Anterior cingulate cortex (tissue), 58 donors: ENCODE measurements around the gene SYNDIG1.
A peak's percentile ranks its signal among the peaks of the same experiment; 100 is the strongest.

Experiments used
- DNase-seq, 58 donors: peaks; one replicate each; lab custom pipeline; 2025; lab: John Stamatoyannopoulos, UW

The SYNDIG1 gene

GRCh38 chr20:24489631-24490260 lies 20.3 kb downstream of the SYNDIG1 start:
- DNase-seq = no peak

GRCh38 chr20:24490598-24490997 lies 21.2 kb downstream of the SYNDIG1 start:
- no peak for DNase-seq

- DNase-seq = no peak
Observed at GRCh38 chr20:24491041-24491756, 21.8 kb downstream of the SYNDIG1 start.

- peak in 1 of 58 donors; percentile 26 for DNase-seq
Observed at GRCh38 chr20:24492031-24492607, 22.7 kb downstream of the SYNDIG1 start.

- DNase-seq = no peak
Observed at GRCh38 chr20:24492698-24493097, 23.3 kb downstream of the SYNDIG1 start.

- DNase-seq = no peak
Observed at GRCh38 chr20:24493181-24493580, 23.8 kb downstream of the SYNDIG1 start.

- DNase-seq = no peak
Observed at GRCh38 chr20:24493661-24494459, 24.4 kb downstream of the SYNDIG1 start.

- DNase-seq = no peak
Observed at GRCh38 chr20:24494460-24494920, 25.1 kb downstream of the SYNDIG1 start.

- DNase-seq = no peak
Observed at GRCh38 chr20:24495266-24495665, 25.8 kb downstream of the SYNDIG1 start.

- DNase-seq = peak in 1 of 58 donors; percentile 50
Observed at GRCh38 chr20:24497851-24498250, 28.4 kb downstream of the SYNDIG1 start.

GRCh38 chr20:24498641-24499040 lies 29.2 kb downstream of the SYNDIG1 start:
- no peak for DNase-seq

GRCh38 chr20:24499472-24499871 lies 30.0 kb downstream of the SYNDIG1 start:
- DNase-seq = no peak

- peak in 50 of 58 donors; percentile 22 to 88 (median 60) for DNase-seq
Observed at GRCh38 chr20:24501764-24502556, 32.5 kb downstream of the SYNDIG1 start.

GRCh38 chr20:24502661-24503060 lies 33.2 kb downstream of the SYNDIG1 start:
- DNase-seq = peak in 1 of 58 donors; percentile 21

- DNase-seq = peak in 39 of 58 donors; percentile 23 to 79 (median 45)
Observed at GRCh38 chr20:24503352-24503931, 34.0 kb downstream of the SYNDIG1 start.

- DNase-seq = no peak
Observed at GRCh38 chr20:24504331-24505285, 35.2 kb downstream of the SYNDIG1 start.

- DNase-seq = peak in 3 of 58 donors; percentile 19 to 27 (median 19)
Observed at GRCh38 chr20:24506146-24506545, 36.7 kb downstream of the SYNDIG1 start.

GRCh38 chr20:24506696-24507095 lies 37.3 kb downstream of the SYNDIG1 start:
- DNase-seq = no peak
